Smooth muscle cell (in vitro differentiated cells): ENCODE data around the gene TEX36. TPM values are rescaled to one million over a fixed set of nuclear protein-coding genes. Genes with fewer than 3 reads are reported as not detected.

Source experiments
- DNase-seq: peaks from one replicate; lab custom pipeline; 2025; ENCODE audit not compliant: unreplicated experiment; lab: John Stamatoyannopoulos, UW
- H2AFZ ChIP-seq: fragments of 200-600 bp; sonication (generic); 2 replicates; pipeline ENCODE4 v1.6.0; 2016; ENCODE audit warnings: antibody characterized with exemption, low read depth, mild to moderate bottlenecking
- H3F3A ChIP-seq: fragments of 200-600 bp; sonication (generic); 2 replicates; pipeline ENCODE4 v1.6.0; 2017; ENCODE audit warnings: antibody characterized with exemption, low read depth
- H3K27ac ChIP-seq: fragments of 200-600 bp; sonication (generic); 2 replicates; pipeline ENCODE4 v1.5.1; 2016; ENCODE audit warnings: low read depth, mild to moderate bottlenecking
- H3K27me3 ChIP-seq: fragments of 200-600 bp; sonication (generic); 2 replicates; pipeline ENCODE4 v1.6.1; 2016; ENCODE audit warnings: low read depth, mild to moderate bottlenecking
- H3K36me3 ChIP-seq: fragments of 200-600 bp; sonication (generic); 2 replicates; pipeline ENCODE4 v1.5.1; 2016; ENCODE audit warnings: low read depth
- H3K4me1 ChIP-seq: fragments of 200-600 bp; sonication (generic); 2 replicates; pipeline ENCODE4 v1.5.1; 2016; ENCODE audit warnings: low read depth
- H3K4me2 ChIP-seq: fragments of 200-600 bp; sonication (generic); 2 replicates; pipeline ENCODE4 v1.6.0; 2016; ENCODE audit warnings: mild to moderate bottlenecking
- H3K4me3 ChIP-seq: fragments of 200-600 bp; sonication (generic); 2 replicates; pipeline ENCODE4 v1.5.1; 2016; ENCODE audit warnings: mild to moderate bottlenecking
- H3K79me2 ChIP-seq: fragments of 200-600 bp; sonication (generic); 2 replicates; pipeline ENCODE4 v1.6.0; 2016; ENCODE audit warnings: low read depth, mild to moderate bottlenecking
- H3K9ac ChIP-seq: fragments of 200-600 bp; sonication (generic); 2 replicates; pipeline ENCODE4 v1.6.0; 2016; ENCODE audit warnings: low read depth
- H3K9me3 ChIP-seq: fragments of 200-600 bp; sonication (generic); replicated peaks from 2 replicates; pipeline ENCODE4 v1.5.1; 2016; ENCODE audit warnings: low read depth
- H4K20me1 ChIP-seq: fragments of 200-600 bp; sonication (generic); 2 replicates; pipeline ENCODE4 v1.6.0; 2016; ENCODE audit warnings: low read depth
- CTCF ChIP-seq: fragments of 200-600 bp; sonication (generic); IDR thresholded peaks from 2 replicates; pipeline ENCODE4 v1.5.1; 2017; ENCODE audit warnings: borderline replicate concordance, mild to moderate bottlenecking, antibody characterized with exemption; ENCODE audit not compliant: insufficient read depth, poor library complexity, severe bottlenecking
- WGBS: methylation state at CpG from one replicate; pipeline ENCODE4 v1.1.7; 2016; ENCODE audit warnings: low lambda C conversion rate; 5-methylcytosine and 5-hydroxymethylcytosine counted together
- polyA plus RNA-seq: library from polyadenylated mRNA; unstranded; fragments of >200 nt; fragmentation: Nextera tagmentation; extraction: Ambion mirVana; gene quantifications from 2 replicates; pipeline ENCODE4 v1.2.1, GENCODE V29; 2016
- total RNA-seq: library from RNA; depleted of rRNA; stranded (reverse); fragments of >200 nt; gene quantifications from 2 replicates; pipeline ENCODE4 v1.2.3, GENCODE V29; 2014

Gene TEX36
- total and polyA plus RNA-seq, 2 experiments from 2014 or later = not detected

GRCh38 chr10:125606414-125607010 is 76.5 kb downstream of the TEX36 start:
- no peaks in the 10 kb centered on the region for H3K4me1 ChIP-seq
- H3K9ac ChIP-seq = no peak overlapping the region
- no peak for DNase-seq
- no peak overlapping the region for H3K27ac ChIP-seq
- H3F3A ChIP-seq = no peaks in the 10 kb centered on the region
- 84% methylated on average over 9 of the region's 9 CpGs for WGBS
- no peaks in the 10 kb centered on the region for H3K36me3 ChIP-seq
- no peaks in the 10 kb centered on the region for H3K27me3 ChIP-seq
- H2AFZ ChIP-seq = no peak overlapping the region
- no peak for TF ChIP-seq CTCF
- no peak overlapping the region for H3K4me2 ChIP-seq
- no peaks in the 10 kb centered on the region for H3K9me3 ChIP-seq
- H3K4me3 ChIP-seq = no peak overlapping the region
- H4K20me1 ChIP-seq = no peaks in the 10 kb centered on the region
- H3K79me2 ChIP-seq = no peaks in the 10 kb centered on the region

Other genes with a start within 250 kb of the TEX36 start
- gene EDRF1, start 36.5 kb upstream of the TEX36 start, total RNA-seq = 20.9 and 22.0 TPM in 2 replicates
- gene EDRF1, start 36.5 kb upstream of the TEX36 start, polyA plus RNA-seq = 8.5 and 13.2 TPM in 2 replicates
- gene MMP21, start 92.7 kb upstream of the TEX36 start, total RNA-seq = not detected in 2 replicates
- not detected in 2 replicates for gene MMP21, start 92.7 kb upstream of the TEX36 start, polyA plus RNA-seq
- gene UROS, start 140.1 kb upstream of the TEX36 start, total RNA-seq = 43.7 and 61.1 TPM in 2 replicates
- gene UROS, start 140.1 kb upstream of the TEX36 start, polyA plus RNA-seq = 77.5 and 86.7 TPM in 2 replicates
- gene BCCIP, start 140.4 kb upstream of the TEX36 start, total RNA-seq = 61.8 and 87.5 TPM in 2 replicates
- 55.3 and 56.6 TPM in 2 replicates for gene BCCIP, start 140.4 kb upstream of the TEX36 start, polyA plus RNA-seq
- gene DHX32, start 198.1 kb upstream of the TEX36 start, total RNA-seq = 51.2 and 56.1 TPM in 2 replicates
- 31.8 and 39.8 TPM in 2 replicates for gene DHX32, start 198.1 kb upstream of the TEX36 start, polyA plus RNA-seq
- gene FANK1, start 213.4 kb upstream of the TEX36 start, total RNA-seq = 5.8 and 9.5 TPM in 2 replicates
- gene FANK1, start 213.4 kb upstream of the TEX36 start, polyA plus RNA-seq = 6.6 and 14.8 TPM in 2 replicates